IPS-20b (cell line): ENCODE data around the gene RAD9A.
A peak's percentile ranks its signal among the peaks of the same experiment; 100 is the strongest.

Experiments used
- H3K27ac ChIP-seq: one replicate; pipeline ENCODE4 v1.5.1; 2013; ENCODE audit warnings: low read length
- H3K27me3 ChIP-seq: 2 replicates; pipeline ENCODE4 v1.6.1; 2013; ENCODE audit warnings: mild to moderate bottlenecking, low read length, inconsistent platforms; ENCODE audit not compliant: insufficient read depth
- H3K36me3 ChIP-seq: 2 replicates; pipeline ENCODE4 v1.6.1; 2013; ENCODE audit warnings: low read depth, mild to moderate bottlenecking, inconsistent platforms, low read length, moderate library complexity; ENCODE audit not compliant: insufficient read depth
- H3K4me1 ChIP-seq: 2 replicates; pipeline ENCODE4 v1.6.1; 2013; ENCODE audit warnings: mild to moderate bottlenecking, control low read depth, inconsistent platforms, low read length, moderate library complexity; ENCODE audit not compliant: insufficient read depth
- H3K4me3 ChIP-seq: 2 replicates; pipeline ENCODE4 v1.5.1; 2013; ENCODE audit warnings: mild to moderate bottlenecking, low read length, inconsistent platforms
- H3K9ac ChIP-seq: 2 replicates; pipeline ENCODE4 v1.6.1; 2013; ENCODE audit warnings: low read depth, mild to moderate bottlenecking, inconsistent platforms, low read length, moderate library complexity
- H3K9me3 ChIP-seq: 2 replicates; pipeline ENCODE4 v1.6.1; 2013; ENCODE audit warnings: mild to moderate bottlenecking, low read depth, low read length, inconsistent platforms; ENCODE audit not compliant: insufficient read depth

Gene RAD9A

DNA sequence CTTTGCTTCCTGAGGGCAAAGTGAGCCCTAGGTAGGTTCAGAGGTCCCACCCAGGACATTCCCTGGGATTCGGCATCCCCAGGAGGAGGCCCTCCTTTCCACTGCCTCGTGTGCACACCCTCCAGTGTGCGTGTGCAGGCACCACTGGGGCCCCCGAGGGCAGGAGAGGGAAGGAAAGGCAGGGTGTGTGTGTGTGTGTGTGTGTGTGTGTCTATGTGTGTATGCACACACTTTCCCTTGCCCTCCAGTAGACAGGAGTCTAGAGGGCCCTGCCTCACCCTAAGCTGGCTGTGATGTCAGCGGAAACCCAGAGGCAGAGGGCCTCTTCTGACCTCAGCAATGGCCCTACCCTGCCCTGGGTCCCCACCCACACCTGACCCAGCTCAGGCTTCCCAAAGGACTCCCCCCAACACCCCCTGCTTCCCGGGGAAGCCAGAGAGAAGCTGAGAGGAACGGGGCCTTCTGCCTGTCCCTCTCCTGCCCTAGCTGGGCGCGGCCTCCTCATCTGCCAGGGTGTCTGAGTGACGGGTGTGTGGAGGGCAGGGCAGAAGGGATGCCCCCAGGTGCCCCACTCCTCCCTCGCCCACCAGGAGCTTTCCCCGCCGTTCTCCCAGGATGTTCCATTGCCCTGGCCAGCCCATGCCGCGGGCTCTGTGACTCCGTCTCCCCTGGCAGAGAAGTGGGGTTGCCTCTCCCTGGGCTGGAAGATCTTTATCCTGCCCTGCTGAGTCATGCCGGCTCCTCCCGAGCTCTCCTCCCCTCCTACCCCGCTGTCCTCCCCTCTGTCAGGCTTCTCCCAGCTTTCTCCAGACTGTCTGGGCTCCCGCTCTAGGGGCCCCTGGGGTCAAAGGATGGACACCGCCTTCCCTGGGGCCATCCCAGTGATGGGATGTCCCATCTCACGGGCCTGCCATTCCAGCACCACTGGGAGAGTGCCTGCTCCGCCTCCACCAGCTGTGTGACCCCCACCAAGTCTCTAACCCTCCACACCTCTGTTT lies 12.4 kb upstream of the RAD9A start:
- Histone ChIP-seq H3K27me3 (peaks cover 49% of the 10 kb centered on the region), H3K9ac (no peak overlapping the region), H3K4me1 (peaks cover 14% of the 10 kb centered on the region), H3K27ac (no peak overlapping the region), H3K4me3 (no peak overlapping the region), H3K9me3 (no peaks in the 10 kb centered on the region), H3K36me3 (no peaks in the 10 kb centered on the region)

DNA sequence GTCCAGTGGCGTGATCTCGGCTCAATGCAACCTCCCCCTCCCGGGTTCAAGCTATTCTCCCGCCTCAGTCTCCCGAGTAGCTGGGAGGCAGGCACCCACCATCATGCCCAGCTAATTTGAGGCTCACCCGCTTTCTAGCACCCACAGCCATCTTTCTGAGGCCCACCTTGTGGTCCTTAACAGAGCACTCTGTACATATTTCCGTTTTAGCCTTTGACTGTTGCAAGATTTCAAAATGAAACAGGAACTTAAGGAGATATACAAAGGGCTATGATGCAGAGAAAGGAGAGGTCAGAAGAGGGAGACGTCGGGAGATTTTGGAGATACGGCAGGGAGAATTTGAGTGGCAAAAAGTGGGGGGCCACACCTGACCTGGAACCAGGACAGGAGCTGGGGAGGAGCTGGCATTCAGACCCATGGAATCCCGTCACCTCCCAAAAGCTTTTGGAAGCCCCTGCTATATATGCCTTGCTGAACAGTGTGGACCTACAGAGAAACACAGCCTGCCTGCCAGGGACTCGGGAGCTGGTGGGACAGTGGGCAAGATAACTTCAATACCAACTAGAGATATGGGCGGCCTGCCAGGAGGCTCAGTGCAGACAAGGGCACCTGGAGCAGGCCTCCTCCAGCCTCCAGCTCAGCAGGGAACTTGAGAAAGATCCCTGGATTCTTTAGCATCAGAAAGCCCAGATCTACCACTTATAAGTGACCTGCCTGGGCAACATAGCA lies 10.4 kb upstream of the RAD9A start:
- Histone ChIP-seq H3K9me3 (no peaks in the 10 kb centered on the region), H3K9ac (no peak overlapping the region), H3K4me3 (no peak overlapping the region), H3K27me3 (peaks cover 43% of the 10 kb centered on the region), H3K4me1 (peaks cover 4% of the 10 kb centered on the region), H3K27ac (no peak overlapping the region), H3K36me3 (no peaks in the 10 kb centered on the region)

DNA sequence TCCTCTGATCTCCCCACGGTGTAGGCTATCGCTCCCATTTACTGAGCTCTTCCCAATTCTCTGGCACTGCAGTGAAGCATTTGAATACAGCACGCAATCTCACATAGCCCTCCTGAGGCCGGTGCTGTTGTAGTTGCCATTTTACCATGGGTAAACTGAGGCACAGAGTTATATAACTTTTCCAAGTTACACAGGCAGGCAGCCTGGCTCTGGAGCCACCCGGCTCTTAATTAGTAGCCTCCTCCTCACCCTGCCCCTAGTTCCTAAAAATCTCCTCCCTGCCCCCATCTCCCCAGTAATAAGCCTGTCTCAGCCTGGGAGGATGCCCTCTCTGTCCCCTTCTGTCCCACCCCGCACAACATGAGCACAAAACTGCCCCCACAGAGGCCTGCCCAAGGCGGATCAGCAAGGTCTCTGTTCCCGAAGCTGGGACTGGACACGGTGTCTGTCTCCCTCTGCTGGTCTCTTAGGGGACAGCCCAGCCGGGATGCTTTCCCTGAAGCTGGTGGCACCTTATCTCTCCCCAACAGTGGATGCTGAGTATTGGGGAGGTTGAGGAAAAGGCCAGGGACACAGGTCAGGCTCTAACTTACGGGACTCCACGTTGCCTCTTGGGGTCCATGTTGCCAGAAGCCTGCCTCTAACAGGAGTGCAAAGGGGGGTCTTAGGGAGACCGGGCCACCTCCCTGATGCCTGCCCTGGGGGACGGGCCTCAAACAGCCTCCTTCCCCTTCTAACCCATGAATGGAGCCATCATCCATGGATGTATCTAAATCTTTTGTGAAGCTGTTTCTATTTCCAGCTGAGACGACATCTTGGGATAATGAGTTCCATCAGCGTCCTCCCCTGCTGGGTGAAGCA lies 9.3 kb upstream of the RAD9A start:
- Histone ChIP-seq H3K4me3 (no peak overlapping the region), H3K36me3 (no peaks in the 10 kb centered on the region), H3K27ac (no peak overlapping the region), H3K4me1 (no peaks in the 10 kb centered on the region; the same call in 1 of the 2 replicates), H3K27me3 (peaks cover 32% of the 10 kb centered on the region), H3K9me3 (no peaks in the 10 kb centered on the region), H3K9ac (no peak overlapping the region)

DNA sequence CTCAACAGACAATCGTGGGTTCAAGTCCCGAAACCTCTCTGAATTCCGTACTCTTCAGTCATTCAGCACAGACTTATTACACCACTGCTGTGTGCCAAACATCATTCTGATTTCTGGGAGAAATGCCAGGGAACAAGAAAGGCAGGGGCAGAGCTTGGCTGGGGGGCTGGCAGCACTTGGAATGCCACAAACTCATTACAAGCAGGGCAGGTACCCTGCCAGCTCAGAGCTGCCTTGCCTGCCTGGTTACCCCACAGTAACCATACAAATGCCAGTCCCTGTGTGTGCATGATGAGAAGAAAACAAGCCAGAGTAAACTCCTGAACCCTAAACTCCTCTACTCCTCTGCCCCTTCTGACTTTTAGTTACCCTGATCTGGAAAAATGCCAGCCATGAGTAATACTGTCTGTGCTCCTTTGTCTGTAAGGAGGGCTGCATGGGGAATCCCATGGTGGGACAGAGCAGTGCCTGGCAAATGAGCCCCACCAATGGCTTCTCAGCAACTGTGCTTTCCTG lies 6.9 kb upstream of the RAD9A start:
- H3K36me3 ChIP-seq: no peaks in the 10 kb centered on the region
- no peak overlapping the region for H3K9ac ChIP-seq
- no peak overlapping the region for H3K4me3 ChIP-seq
- peaks cover 16% of the 10 kb centered on the region for H3K27me3 ChIP-seq
- H3K9me3 ChIP-seq: no peaks in the 10 kb centered on the region
- no peaks in the 10 kb centered on the region for H3K4me1 ChIP-seq
- H3K27ac ChIP-seq: no peak overlapping the region

DNA sequence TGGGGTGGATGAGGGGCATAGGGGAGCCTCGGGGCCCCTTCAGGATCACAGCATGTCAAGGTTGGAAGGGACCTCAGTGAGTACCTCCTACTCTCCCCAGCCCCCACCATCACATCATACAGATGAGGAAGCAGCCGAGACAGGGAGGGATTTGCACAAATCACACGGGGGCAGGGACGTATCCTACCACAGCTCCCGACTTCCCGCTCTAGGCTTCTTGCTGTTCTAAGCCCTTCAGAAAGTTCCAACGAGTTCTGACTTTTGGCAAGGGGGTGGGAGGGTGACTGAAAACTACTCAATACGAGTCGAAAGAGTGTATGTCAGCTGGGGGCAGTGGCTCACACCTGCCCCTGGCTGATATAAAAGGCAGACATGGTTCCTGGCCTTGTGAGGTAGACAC lies 4.7 kb upstream of the RAD9A start:
- H3K4me1 ChIP-seq: no peaks in the 10 kb centered on the region
- no peak overlapping the region for H3K27ac ChIP-seq
- H3K27me3 ChIP-seq: peaks cover 16% of the 10 kb centered on the region
- H3K36me3 ChIP-seq: no peaks in the 10 kb centered on the region
- H3K9ac ChIP-seq: no peak overlapping the region
- no peak overlapping the region for H3K4me3 ChIP-seq
- no peaks in the 10 kb centered on the region for H3K9me3 ChIP-seq

DNA sequence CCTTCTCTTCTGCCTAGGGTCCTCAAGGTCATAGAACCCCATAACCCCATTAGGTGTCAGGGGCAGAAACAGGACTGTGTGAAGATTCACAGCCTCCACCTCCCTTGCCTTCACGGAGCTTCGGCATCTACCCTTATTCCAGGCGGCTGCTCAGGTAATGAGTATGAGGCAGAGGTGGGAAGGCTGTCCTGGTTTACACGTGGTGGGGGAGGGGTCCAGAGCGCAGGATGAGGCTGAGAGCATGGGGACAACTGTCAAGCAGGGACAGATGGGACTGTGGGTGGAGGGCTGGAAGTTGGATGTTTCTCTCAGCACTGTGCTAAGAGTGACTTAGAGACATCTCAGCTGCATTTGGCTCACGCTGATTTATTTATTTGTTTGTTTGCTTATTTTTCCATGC lies 4.3 kb upstream of the RAD9A start:
- Histone ChIP-seq H3K4me3 (no peak overlapping the region), H3K27me3 (peaks cover 19% of the 10 kb centered on the region), H3K9me3 (no peaks in the 10 kb centered on the region), H3K36me3 (no peaks in the 10 kb centered on the region), H3K4me1 (no peaks in the 10 kb centered on the region), H3K9ac (no peak overlapping the region), H3K27ac (no peak overlapping the region)

DNA sequence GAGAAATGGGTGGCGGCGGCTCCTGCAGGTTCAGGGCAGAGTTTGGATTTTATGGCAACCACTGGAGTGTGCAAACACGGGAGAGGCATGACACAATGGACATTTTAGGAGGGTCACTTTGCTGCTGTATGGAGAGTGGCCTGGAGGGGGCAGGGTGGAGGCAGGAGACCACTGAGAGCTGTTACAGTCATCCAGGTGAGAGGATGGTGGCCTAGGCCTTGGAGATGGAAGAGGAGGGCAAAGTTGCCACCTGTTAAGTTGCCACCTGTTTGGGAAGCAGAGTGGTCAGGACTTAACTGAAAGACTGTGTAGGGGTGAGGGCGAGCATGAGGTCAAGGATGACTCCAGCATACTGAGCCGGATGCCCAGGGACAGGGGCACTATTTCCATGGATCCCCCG lies 2.3 kb upstream of the RAD9A start:
- H3K9ac ChIP-seq: no peak overlapping the region
- no peaks in the 10 kb centered on the region for H3K4me1 ChIP-seq
- no peak overlapping the region for H3K4me3 ChIP-seq
- no peaks in the 10 kb centered on the region for H3K9me3 ChIP-seq
- peaks cover 19% of the 10 kb centered on the region for H3K27me3 ChIP-seq
- H3K27ac ChIP-seq: no peak overlapping the region
- no peaks in the 10 kb centered on the region; the same call in 1 of the 2 replicates for H3K36me3 ChIP-seq

DNA sequence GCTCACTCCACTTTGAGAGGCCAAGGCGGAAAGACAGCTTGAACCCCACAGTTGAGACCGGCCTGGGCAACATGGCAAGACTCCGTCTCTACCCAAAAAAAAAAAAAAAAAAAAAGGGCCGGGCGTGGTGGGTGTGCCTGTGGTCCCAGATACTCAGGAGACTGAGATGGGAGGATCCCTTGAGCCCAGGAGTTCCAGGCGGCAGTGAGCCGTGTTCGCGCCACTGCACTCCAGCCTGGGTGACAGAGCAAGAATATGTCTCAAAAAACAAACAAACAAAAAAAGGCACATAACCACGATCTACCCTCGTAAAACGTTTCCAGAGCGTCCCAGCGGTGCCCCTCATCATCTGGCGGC lies 861 bp upstream of the RAD9A start:
- Histone ChIP-seq H3K9ac (peak overlapping the region; percentile 98; the same call in 1 of the 2 replicates), H3K27ac (no peak overlapping the region), H3K9me3 (no peaks in the 10 kb centered on the region), H3K4me1 (no peaks in the 10 kb centered on the region), H3K4me3 (peak overlapping the region; percentile 98), H3K36me3 (peaks cover 8% of the 10 kb centered on the region; the same call in 1 of the 2 replicates), H3K27me3 (peaks cover 6% of the 10 kb centered on the region; the same call in 1 of the 2 replicates)

DNA sequence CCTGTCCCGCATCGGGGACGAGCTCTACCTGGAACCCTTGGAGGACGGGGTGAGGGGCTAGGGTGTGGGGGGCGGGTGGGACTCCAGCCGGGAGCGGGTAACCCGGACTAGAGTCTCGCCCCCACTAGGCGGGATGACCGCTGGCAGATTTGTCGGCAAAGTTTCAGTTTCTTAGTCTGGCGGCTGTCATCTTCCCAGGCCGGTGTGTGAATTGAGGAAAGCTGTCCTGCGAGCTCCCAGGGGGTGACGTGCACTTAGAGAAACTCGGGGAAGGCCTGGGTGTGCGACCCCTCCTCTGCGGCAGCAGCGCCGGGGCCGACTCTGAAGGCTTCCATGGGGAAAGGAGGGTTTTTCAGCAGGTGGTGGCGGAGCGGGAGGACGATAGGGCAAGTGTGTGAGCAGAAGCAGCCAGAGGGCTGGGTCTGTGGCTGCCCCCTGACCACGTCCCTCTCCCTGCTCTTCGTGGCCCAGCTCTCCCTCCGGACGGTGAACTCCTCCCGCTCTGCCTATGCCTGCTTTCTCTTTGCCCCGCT lies 463 bp downstream of the RAD9A start:
- peak overlapping the region; percentile 98 for H3K4me3 ChIP-seq
- no peaks in the 10 kb centered on the region for H3K4me1 ChIP-seq
- peaks cover 20% of the 10 kb centered on the region for H3K36me3 ChIP-seq
- H3K9ac ChIP-seq: peak overlapping the region; percentile 98; the same call in 1 of the 2 replicates
- H3K27ac ChIP-seq: no peak overlapping the region
- H3K27me3 ChIP-seq: peaks cover 6% of the 10 kb centered on the region; the same call in 1 of the 2 replicates
- H3K9me3 ChIP-seq: no peaks in the 10 kb centered on the region

DNA sequence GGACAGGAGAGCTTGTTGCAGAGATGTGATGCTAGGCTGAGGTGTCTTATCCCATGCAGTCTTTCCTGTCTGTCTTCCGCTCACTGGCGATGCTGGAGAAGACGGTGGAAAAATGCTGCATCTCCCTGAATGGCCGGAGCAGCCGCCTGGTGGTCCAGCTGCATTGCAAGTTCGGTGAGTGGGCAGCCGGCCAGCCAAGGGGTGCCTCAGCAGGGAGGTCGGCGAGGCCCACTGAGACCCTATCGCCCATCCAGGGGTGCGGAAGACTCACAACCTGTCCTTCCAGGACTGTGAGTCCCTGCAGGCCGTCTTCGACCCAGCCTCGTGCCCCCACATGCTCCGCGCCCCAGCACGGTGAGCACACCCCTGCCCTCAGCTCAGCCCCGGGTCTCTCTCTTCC lies 1.7 kb downstream of the RAD9A start:
- H3K27me3 ChIP-seq: peaks cover 6% of the 10 kb centered on the region; the same call in 1 of the 2 replicates
- no peak overlapping the region for H3K4me3 ChIP-seq
- no peaks in the 10 kb centered on the region for H3K4me1 ChIP-seq
- H3K27ac ChIP-seq: no peak overlapping the region
- no peak overlapping the region for H3K9ac ChIP-seq
- H3K36me3 ChIP-seq: peaks cover 32% of the 10 kb centered on the region
- no peaks in the 10 kb centered on the region for H3K9me3 ChIP-seq

DNA sequence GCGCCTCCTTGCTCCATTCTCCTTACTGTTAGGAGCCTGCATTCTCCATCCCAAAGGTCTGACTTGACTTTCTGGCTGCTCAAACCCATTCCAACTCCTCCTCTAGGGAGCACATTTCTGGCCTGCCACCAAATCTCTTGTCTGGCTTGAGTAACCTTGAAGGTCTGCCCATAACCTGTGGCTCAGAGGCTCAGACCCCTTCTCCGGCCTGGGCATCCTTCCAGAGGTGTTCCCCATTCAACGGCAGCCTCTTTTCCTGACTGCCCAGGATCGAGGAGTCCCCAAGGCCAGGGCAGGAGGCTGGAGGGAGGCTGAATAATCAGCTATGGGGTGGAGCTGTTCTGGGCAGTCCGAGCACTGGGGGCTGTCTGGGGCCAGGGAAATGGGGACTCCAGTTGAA lies 2.2 kb downstream of the RAD9A start:
- no peaks in the 10 kb centered on the region for H3K9me3 ChIP-seq
- no peak overlapping the region for H3K4me3 ChIP-seq
- no peak overlapping the region for H3K9ac ChIP-seq
- no peaks in the 10 kb centered on the region for H3K4me1 ChIP-seq
- no peak overlapping the region for H3K27ac ChIP-seq
- peaks cover 37% of the 10 kb centered on the region for H3K36me3 ChIP-seq
- peaks cover 6% of the 10 kb centered on the region; the same call in 1 of the 2 replicates for H3K27me3 ChIP-seq
